Retina (tissue), 1 donor: ENCODE results near the gene AARS2.
"Not testable (repeated sequence)": the region's sequence is repeated elsewhere in the genome, so short reads cannot be mapped to it uniquely, and the experiment has no call there.

ENCODE experiments used
- DNase-seq: peaks from one replicate; pipeline ENCODE4 v3.0.0-alpha.2; 2016

The AARS2 gene

GRCh38 chr6:44328203-44328602 is 15.1 kb upstream of the AARS2 start:
- not testable (repeated sequence) for DNase-seq

DNA sequence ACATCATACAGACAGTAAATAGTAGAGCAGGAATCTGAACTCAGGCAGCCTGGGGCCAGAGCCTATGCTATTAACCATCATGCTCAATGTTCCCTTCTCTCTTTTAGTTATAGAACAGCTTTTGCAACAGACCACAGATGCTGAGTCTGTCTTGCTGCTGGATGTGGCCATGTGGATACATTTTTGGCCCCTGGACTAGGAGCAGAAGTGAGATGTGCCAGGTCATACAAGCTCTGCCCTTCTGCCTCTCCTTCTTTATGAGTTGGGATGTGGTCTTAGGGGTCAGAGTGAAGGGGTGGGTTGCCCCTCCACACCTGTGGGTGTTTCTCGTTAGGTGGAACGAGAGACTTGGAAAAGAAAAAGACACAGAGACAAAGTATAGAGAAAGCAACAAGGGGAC is 14.6 kb upstream of the AARS2 start:
- no peak for DNase-seq

- no peak for DNase-seq
Observed at GRCh38 chr6:44327096-44327495, 13.9 kb upstream of the AARS2 start.

- no peak for DNase-seq
Observed at GRCh38 chr6:44321210-44321609, 8.1 kb upstream of the AARS2 start.

- not testable (repeated sequence) for DNase-seq
Observed at GRCh38 chr6:44317136-44317631, 4.0 kb upstream of the AARS2 start.

DNA sequence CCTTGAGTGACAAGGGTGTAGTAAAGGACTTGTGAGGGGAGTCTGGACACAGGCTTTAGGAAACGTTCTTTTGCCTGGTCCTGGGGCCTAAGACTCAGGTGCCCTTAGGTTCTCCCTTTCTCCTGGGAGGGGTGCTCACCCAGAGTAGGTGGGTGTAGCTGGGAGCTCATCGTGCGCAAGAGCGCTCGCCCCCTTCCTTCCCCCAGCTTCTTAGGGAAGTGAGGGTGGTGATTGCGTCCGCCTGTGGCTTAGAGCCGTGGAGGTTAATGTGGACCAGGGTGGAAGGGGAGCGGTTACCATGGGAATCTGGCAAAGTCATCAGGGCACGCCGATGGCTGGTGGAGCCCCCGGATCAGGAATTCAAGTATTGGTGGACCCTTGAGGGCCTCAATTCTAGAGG is 3.3 kb upstream of the AARS2 start:
- no peak for DNase-seq

DNA sequence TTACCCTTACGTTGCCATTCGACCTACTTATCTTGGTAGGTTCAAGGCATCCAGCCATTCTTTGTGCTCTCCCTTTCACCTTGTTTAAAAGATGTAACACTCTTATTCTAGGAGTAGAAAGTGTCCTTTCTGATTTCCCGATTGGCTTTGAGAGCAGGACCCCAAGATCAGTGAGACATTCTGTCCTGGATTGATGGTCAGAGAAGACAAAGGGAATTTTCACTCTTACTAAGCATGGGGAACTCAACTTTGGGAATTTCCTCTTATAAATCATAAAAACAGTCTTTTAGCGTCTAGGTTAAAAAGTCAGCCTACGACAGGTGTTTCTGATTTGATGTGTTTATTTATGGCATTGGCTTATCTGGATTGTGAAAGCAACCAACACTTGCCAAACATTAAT is 2.8 kb upstream of the AARS2 start:
- DNase-seq = no peak

DNA sequence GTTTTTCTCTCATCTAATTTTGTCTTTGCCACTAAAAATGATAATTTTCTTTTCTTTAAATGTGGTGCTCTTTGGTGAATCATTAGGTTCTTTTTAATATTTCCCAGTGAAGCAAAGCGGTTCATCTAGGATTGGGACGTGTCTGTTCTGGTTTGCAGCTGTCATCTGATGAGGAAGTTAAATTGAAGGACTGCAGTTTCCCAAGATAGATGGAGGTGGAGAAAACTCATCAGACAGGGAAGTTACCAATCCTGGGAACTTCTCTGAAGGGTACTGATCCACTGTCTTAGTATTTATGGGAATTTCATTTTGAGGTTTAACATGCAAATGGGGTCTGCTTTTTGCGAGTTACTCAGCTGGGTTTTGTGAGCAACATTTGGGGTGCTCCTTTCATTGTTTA is 2.4 kb upstream of the AARS2 start:
- DNase-seq = no peak

DNA sequence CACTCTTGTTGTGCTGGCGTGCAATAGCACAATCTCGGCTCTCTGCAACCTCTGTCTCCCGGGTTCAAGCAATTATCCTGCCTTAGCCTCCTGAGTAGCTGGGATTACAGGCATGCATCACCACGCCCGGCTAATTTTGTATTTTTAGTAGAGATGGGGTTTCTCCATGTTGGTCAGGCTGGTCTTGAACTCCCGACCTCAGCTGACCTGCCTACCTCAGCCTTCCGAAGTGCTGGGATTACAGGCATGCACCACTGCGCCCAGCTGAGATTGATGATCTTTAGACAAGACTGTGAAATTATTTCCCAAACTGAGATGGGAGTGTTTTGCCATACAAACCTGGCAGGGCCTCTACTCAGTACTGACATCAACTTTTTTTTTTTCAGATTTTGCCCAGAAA is 1.5 kb upstream of the AARS2 start:
- DNase-seq = not testable (repeated sequence)

DNA sequence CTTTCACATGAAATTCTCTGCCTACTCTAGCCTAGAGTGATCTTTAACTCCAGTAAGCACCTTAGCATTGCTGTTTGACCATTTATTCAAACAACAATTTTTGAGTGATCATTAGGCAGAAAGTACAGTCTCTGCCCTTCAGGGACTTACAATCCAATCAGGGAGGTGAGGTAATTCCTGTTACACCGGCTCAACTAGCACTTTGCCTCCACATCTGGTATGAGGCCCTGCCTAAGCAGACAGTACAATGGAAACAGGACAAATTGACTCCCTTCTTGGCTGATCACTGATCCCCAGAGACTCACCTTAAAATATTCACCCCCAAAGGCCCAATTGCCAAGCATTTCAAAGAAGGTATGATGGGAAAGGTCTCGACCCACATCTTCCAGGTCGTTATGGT is 1.4 kb downstream of the AARS2 start:
- DNase-seq = no peak

- DNase-seq = no peak
Observed at GRCh38 chr6:44311304-44311703, 1.8 kb downstream of the AARS2 start.

GRCh38 chr6:44310241-44310640 is 2.9 kb downstream of the AARS2 start:
- no peak for DNase-seq

GRCh38 chr6:44309631-44310030 is 3.5 kb downstream of the AARS2 start:
- DNase-seq = no peak

- no peak for DNase-seq
Observed at GRCh38 chr6:44309092-44309491, 4.1 kb downstream of the AARS2 start.

- DNase-seq = no peak
Observed at GRCh38 chr6:44307217-44307616, 5.9 kb downstream of the AARS2 start.

DNA sequence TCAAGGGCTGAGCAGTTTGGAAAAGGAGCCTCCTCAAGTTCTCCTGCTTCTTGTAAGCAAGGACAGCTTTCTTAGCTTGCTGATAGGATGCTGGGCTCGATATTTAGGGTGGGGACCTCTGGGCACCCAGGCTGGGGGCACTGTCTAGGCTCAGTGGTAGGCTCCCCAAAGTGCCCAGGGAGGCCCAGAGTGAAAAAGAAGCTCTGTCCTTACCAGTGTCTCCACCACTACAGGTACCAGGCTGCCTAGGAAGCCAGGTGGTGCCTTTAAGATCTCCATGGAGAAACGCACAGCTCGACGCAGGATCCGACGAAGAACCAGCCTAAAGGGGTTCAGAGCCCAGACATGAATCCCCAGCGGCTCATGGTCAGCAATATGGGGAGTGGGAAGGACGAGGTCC is 6.4 kb downstream of the AARS2 start:
- DNase-seq = no peak

GRCh38 chr6:44305200-44305725 is 7.9 kb downstream of the AARS2 start:
- DNase-seq = no peak

DNA sequence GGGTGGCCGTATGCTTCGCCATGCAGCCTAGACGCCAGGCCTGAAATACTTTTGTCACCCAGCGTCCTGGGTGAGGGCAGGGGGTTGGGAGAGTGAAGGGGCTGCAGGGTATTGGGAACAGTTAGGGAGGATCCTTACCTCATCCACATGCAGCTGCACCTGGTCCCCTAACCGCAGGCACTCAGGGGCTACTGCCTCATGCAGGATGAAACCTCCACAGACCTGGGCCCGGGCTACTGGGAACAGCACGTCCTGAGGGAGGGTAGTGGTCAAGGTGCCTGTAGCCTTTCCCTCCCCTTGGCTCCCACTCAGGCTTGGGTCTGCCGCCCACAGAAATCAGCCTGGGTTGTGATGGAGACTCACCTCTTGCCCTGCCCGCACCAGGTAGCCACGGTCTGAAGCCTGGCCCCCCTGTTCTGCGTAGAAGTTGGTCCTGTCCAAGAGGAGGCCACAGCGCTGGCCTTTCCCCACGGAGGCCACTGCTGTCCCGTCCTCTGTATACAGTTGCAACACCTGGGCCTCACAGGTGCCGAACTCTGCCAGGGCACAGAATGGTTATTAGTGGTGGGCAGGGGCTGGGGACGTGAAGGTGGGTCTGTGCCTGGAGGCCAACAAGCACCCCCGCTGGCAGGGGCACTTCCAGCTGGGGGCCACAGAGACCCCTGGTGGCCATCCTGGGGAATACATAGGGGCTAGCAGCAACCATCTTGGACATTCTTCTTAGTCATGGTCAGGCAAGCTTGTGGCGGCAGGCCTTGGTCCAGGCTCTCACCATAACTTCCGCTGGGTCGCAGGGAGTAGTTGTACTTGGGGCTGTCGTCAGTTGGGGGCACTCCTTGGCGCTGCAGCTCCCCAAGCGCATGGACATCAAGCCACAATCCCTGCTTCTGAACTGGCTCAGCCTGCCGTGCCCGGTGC is 8.6 kb downstream of the AARS2 start:
- DNase-seq = peak; percentile 36

DNA sequence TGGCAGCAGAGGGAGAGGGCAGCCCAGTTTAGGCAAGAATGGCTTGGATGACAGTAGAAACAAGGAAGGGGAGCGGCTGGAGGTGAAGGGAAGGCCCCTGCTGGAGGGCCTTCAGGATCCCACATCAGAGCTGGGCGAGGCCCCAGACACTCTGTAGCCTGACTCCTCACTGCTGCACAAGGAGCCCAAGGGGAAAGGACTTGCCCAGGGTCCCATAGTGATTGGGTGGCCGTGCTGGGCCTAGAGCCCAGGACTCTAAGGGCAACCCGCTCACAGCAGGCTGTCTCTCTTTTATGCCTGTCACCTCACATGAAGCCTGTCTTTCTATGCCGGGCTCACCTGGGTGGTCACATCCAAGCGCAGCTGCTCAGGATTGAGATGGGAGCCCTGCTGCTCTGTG is 9.3 kb downstream of the AARS2 start:
- no peak for DNase-seq

- DNase-seq = no peak
Observed at GRCh38 chr6:44302856-44303255, 10.3 kb downstream of the AARS2 start.

DNA sequence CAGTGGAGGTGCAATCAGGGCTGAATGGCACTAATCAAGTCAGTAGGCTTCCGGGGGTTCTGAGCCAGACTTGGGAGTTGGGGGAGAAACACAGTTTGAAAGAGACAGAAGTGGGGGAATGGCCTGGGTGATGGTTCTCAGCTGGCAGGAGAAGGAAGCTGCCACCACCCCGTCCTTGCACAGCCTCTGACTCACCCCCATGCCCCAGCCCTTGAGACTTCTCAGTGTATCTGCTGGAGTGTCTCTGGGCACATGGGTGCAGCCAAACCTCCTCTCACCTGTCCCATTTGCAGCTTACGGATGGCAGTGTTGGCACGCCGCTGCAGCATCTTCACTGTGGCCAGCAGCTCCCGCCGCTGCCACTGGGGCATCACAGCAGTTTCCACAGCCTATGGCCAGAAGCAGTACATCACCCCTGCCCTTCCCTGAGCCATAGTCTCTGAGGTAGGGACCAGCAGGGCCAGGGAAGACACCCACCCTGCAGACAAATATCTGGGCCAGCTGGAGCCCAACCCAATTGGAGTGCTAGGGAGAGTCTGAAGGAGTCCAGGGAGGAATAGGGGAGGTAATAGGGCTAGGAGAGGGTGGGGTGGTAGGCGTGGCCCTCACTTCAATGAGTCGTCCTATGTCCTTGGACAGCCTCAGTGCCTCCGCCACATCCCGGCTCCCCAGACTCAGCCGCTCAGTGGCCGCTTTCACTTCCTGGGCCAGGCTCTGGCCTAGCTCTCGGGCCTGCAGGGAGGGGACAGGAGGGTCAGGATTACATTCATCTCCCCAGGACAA is 11.2 kb downstream of the AARS2 start:
- DNase-seq = no peak

GRCh38 chr6:44301106-44301505 is 12.0 kb downstream of the AARS2 start:
- DNase-seq = no peak

GRCh38 chr6:44300292-44300823 is 12.8 kb downstream of the AARS2 start:
- DNase-seq = no peak
